ENCODE measurements around the gene MRPL14.

DNA sequence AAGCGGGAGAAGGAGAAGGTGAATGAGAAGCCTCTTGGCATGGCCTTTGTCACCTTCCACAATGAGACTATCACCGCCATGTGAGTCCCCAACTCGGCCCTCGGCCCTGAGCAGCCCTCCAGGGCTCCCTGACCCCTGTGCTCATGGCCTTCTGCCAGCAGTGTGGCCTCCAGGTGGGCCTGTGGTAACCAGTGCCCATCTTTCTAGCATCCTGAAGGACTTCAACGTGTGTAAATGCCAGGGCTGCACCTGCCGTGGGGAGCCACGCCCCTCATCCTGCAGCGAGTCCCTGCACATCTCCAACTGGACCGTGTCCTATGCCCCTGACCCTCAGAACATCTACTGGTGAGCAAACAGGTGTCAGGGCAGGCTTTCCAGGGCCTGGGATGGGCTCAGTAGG, 21.1 kb upstream of the MRPL14 start:
- TF ChIP-seq, protein P1, sequence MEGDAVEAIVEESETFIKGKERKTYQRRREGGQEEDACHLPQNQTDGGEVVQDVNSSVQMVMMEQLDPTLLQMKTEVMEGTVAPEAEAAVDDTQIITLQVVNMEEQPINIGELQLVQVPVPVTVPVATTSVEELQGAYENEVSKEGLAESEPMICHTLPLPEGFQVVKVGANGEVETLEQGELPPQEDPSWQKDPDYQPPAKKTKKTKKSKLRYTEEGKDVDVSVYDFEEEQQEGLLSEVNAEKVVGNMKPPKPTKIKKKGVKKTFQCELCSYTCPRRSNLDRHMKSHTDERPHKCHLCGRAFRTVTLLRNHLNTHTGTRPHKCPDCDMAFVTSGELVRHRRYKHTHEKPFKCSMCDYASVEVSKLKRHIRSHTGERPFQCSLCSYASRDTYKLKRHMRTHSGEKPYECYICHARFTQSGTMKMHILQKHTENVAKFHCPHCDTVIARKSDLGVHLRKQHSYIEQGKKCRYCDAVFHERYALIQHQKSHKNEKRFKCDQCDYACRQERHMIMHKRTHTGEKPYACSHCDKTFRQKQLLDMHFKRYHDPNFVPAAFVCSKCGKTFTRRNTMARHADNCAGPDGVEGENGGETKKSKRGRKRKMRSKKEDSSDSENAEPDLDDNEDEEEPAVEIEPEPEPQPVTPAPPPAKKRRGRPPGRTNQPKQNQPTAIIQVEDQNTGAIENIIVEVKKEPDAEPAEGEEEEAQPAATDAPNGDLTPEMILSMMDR (IDR thresholded peaks at IDR 0.05), result no peak
- no peak for TF ChIP-seq POLR2A (IDR thresholded peaks at IDR 0.05)

All from testis (tissue), 2 donors.